HEK293 (cell line): ENCODE results near the gene AKAP1.

Source experiments
- CTCF ChIA-PET: fragments of 350-600 bp; formaldehyde crosslinking; extraction: SDS; loops from one replicate; lab custom pipeline; 2021; ENCODE audit warnings: antibody characterized with exemption; lab: Yijun Ruan, JAX
- POLR2A ChIA-PET: fragments of 300-600 bp; formaldehyde crosslinking; extraction: SDS; loops from one replicate; lab custom pipeline; 2020; ENCODE audit warnings: antibody characterized with exemption, inconsistent platforms; lab: Yijun Ruan, JAX
- H3K27ac ChIP-seq: fragments of 200-500 bp; sonication (Bioruptor generic); 2 replicates; pipeline ENCODE4 v1.5.1; 2014; ENCODE audit warnings: low read depth, low read length, control low read depth, inconsistent platforms; ENCODE audit errors: extremely low read depth
- H3K36me3 ChIP-seq, 2 experiments: fragments of 200-500 bp in 1 of 2; sonication (Bioruptor generic) in 1 of 2; 1 replicate in 1 of 2; 2 replicates in 1 of 2; pipeline ENCODE4 v1.5.1; 2014 to 2017; ENCODE audit warnings: inconsistent platforms in 2 of 2, low read length in 2 of 2; ENCODE audit not compliant: control insufficient read depth in 2 of 2, insufficient read depth in 1 of 2
- H3K4me1 ChIP-seq: fragments of 200-500 bp; sonication (Bioruptor generic); 2 replicates; pipeline ENCODE4 v1.5.1; 2014; ENCODE audit warnings: mild to moderate bottlenecking, low read length, inconsistent platforms; ENCODE audit not compliant: control insufficient read depth, insufficient read depth
- H3K4me3 ChIP-seq: 2 replicates; pipeline ENCODE4 v1.5.1; 2011; ENCODE audit warnings: low read depth, mild to moderate bottlenecking, control low read depth, low read length, moderate library complexity
- H3K9me3 ChIP-seq: fragments of 200-500 bp; sonication (Bioruptor generic); 2 replicates; pipeline ENCODE4 v1.5.1; 2014; ENCODE audit warnings: low read depth, low read length, inconsistent platforms; ENCODE audit not compliant: control insufficient read depth, insufficient read depth
- SP7 ChIP-seq: fragments of 450-650 bp; formaldehyde crosslinking; IDR thresholded peaks from 2 replicates; pipeline ENCODE4 v1.5.1; 2016; ENCODE audit warnings: missing biosample characterization, missing genetic modification characterization
- TSHZ1 ChIP-seq: fragments of 450-650 bp; formaldehyde crosslinking; IDR thresholded peaks from 2 replicates; pipeline ENCODE4 v1.5.1; 2016; ENCODE audit warnings: missing biosample characterization, missing genetic modification characterization, borderline replicate concordance
- ZNF302 ChIP-seq: fragments of 450-650 bp; formaldehyde crosslinking; IDR thresholded peaks from 2 replicates; pipeline ENCODE4 v1.5.1; 2016; ENCODE audit warnings: missing biosample characterization, missing genetic modification characterization, low read depth
- TF ChIP-seq, protein P1 (sequence below): fragments of 450-650 bp; formaldehyde crosslinking; IDR thresholded peaks from 2 replicates; pipeline ENCODE4 v1.5.1; 2016; ENCODE audit warnings: missing biosample characterization, missing genetic modification characterization

The AKAP1 gene

GRCh38 chr17:57088298-57088697 lies 3.3 kb downstream of the AKAP1 start:
- CTCF ChIA-PET, result interaction anchor here (0.7 to 2.5 kb wide), 3 partner anchors 10 to 192 kb away, joined by 3 to 9 read pairs (median 4); no protein-coding TSS in a partner anchor
- Histone ChIP-seq H3K36me3 (no peaks in the 10 kb centered on the region), H3K4me3 (no peak overlapping the region), H3K4me1 (peaks cover 12% of the 10 kb centered on the region), H3K9me3 (no peaks in the 10 kb centered on the region), H3K27ac (no peak overlapping the region)
- TF ChIP-seq, protein P1, sequence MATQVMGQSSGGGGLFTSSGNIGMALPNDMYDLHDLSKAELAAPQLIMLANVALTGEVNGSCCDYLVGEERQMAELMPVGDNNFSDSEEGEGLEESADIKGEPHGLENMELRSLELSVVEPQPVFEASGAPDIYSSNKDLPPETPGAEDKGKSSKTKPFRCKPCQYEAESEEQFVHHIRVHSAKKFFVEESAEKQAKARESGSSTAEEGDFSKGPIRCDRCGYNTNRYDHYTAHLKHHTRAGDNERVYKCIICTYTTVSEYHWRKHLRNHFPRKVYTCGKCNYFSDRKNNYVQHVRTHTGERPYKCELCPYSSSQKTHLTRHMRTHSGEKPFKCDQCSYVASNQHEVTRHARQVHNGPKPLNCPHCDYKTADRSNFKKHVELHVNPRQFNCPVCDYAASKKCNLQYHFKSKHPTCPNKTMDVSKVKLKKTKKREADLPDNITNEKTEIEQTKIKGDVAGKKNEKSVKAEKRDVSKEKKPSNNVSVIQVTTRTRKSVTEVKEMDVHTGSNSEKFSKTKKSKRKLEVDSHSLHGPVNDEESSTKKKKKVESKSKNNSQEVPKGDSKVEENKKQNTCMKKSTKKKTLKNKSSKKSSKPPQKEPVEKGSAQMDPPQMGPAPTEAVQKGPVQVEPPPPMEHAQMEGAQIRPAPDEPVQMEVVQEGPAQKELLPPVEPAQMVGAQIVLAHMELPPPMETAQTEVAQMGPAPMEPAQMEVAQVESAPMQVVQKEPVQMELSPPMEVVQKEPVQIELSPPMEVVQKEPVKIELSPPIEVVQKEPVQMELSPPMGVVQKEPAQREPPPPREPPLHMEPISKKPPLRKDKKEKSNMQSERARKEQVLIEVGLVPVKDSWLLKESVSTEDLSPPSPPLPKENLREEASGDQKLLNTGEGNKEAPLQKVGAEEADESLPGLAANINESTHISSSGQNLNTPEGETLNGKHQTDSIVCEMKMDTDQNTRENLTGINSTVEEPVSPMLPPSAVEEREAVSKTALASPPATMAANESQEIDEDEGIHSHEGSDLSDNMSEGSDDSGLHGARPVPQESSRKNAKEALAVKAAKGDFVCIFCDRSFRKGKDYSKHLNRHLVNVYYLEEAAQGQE (tag by site-specific recombination), result no peak
- 0 out of 2 replicates have a peak, but pooled peaks have one; percentile 15 for TF ChIP-seq SP7 (tag by site-specific recombination)
- POLR2A ChIA-PET, result no interaction called here

- CTCF ChIA-PET, result interaction anchor here (0.6 to 1.1 kb wide), 6 partner anchors 9 to 1683 kb away, joined by 3 to 6 read pairs (median 4); no protein-coding TSS in a partner anchor
These were observed 4.3 kb downstream of the AKAP1 start for GRCh38 chr17:57089391-57089790.

More at GRCh38 chr17:57089391-57089790, 4.3 kb downstream of the AKAP1 start:
- H3K9me3 ChIP-seq, result no peaks in the 10 kb centered on the region
- no peak overlapping the region for H3K4me3 ChIP-seq
- no peak for TF ChIP-seq ZNF302
- TF ChIP-seq TSHZ1 (tag by site-specific recombination), result no peak
- TF ChIP-seq, protein P1 (tag by site-specific recombination), result peak; percentile 79
- no peaks in the 10 kb centered on the region for H3K36me3 ChIP-seq
- H3K4me1 ChIP-seq, result peaks cover 12% of the 10 kb centered on the region
- POLR2A ChIA-PET, result no interaction called here
- no peak overlapping the region for H3K27ac ChIP-seq
